Sigmoid colon (tissue), 4 donors: ENCODE results near the gene ORM1.
"Not testable (repeated sequence)": the region's sequence is repeated elsewhere in the genome, so short reads cannot be mapped to it uniquely, and the experiment has no call there.

Experiments
- CTCF ChIP-seq, 4 experiments: fragments of 450-650 bp in 3 of 4; fragments of 200-600 bp in 1 of 4; IDR thresholded peaks; one replicate each; pipeline ENCODE4 v1.5.1; 2016 to 2019; ENCODE audit warnings: antibody characterized with exemption in 4 of 4, mild to moderate bottlenecking in 3 of 4, moderate library complexity in 2 of 4
- EP300 ChIP-seq, 4 donors: sonication (generic); formaldehyde crosslinking; IDR thresholded peaks; one replicate each; pipeline ENCODE4 v1.6.1; 2017; ENCODE audit warnings: antibody characterized with exemption in 4 of 4
- POLR2AphosphoS5 ChIP-seq, 4 donors: sonication (generic); formaldehyde crosslinking; IDR thresholded peaks; one replicate each; pipeline ENCODE4 v1.6.1; 2017; ENCODE audit warnings: antibody characterized with exemption in 4 of 4

- TF ChIP-seq POLR2AphosphoS5, CTCF, EP300 (IDR thresholded peaks at IDR 0.05): not testable (repeated sequence)
These were observed 609 bp upstream of the ORM1 start for GRCh38 chr9:114322160-114322818.
